Measurements from ENCODE around the gene TENM3. TPM values are rescaled to one million over a fixed set of nuclear protein-coding genes. Genes with fewer than 3 reads are reported as not detected.

The TENM3 gene
- total RNA-seq, 1 donor from 2014 or later, result not detected

DNA sequence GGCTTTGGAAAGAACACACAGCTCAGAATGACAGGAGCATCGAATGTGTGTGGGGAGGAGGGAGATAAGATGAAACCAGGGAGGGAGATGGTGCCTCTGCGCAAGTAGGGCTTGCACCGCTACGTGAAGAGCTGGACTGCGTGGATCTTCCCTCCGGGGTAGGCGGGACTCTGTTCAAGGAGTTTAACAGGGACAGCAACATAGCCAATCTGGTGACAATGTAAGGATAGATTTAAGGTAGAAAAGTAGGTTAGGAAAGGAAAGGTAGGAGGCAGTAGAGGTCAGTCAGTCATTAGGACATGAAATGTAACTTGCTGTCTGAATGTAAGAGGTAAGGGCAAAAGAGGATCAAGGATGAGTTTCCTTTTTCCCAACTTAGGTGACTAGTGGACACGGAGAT lies 521.4 kb downstream of the TENM3 start:
- intact Hi-C loops (cut with micrococcal nuclease), result no loop called here

DNA sequence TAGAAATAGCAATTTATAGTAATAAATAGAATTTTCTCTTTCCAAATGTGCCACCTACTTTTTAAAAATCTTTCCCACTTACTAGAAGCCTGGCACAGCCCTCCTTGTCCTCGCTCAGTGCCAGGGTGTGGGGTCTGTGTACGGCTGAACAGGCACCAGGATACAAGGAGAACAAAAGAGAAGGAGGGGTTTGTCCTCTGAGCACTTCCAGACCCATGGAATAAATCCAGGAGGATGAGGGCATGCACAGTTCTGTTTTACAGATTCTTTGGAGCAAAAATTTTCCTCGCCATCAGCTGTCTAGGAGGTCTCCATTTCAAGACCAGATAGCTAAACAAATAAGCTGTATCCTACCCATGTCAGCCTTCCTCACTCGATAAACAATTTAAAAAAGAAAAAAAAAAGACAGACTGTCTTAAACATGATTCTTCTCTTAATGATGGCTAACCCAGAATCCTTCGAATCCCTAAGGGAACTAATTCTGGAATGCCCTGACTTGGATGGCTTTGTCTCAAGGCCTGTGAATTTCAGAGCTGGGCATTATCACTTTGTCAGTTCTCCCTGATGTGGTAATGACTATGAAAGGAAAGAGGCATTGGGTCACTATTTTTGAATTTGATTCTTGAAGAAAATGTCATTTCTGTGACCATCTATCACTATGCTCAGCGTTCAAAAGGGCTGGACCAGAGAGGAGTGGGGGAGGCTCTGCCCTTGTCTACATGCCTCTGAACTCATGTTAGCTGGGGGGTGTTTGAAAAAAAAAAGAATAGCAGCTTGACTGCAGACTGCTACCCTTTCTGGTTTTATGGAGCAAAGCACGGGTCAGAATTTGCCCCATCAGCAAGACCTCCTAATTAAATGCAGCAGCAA lies 523.0 kb downstream of the TENM3 start:
- intact Hi-C loops (cut with micrococcal nuclease), result no loop called here

DNA sequence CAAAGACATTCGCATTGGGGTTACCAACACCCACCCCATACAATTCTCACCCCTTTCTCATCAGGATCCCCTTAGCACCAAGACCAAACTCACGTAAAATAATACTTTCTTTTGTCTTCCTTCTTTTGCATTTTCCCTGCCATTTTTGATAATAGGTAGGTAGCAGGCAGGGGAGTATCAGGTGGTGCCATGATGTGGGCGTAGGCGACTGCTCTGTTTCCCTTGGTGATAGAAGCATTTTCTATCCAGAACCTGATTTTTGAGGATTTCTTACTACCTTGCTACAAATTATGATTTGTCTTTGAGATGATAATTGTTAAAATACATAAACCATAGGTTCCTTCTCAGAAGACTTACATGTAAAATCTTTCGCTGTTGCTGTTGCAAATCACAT lies 523.7 kb downstream of the TENM3 start:
- intact Hi-C loops (cut with micrococcal nuclease), result no loop called here

DNA sequence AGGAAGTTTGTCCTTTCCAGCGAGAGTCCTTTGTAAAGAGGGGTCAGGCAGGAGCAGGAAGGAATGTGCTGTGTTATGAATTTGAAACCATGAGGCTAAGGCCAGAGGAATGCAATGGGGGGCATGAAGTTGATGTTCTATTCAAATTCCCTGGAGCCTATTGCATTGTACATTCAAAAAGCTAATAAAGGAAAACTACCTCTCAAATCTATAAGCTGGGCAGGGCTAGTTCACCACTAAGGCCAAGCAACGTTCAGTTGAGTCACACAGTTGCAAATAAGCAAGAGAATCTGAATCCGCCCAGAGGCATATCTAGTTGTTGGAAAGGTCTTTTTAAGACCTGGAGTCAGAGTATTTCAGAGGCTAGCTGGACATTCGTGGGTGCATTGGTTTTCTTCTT lies 525.6 kb downstream of the TENM3 start:
- intact Hi-C loops (cut with micrococcal nuclease), result no loop called here

DNA sequence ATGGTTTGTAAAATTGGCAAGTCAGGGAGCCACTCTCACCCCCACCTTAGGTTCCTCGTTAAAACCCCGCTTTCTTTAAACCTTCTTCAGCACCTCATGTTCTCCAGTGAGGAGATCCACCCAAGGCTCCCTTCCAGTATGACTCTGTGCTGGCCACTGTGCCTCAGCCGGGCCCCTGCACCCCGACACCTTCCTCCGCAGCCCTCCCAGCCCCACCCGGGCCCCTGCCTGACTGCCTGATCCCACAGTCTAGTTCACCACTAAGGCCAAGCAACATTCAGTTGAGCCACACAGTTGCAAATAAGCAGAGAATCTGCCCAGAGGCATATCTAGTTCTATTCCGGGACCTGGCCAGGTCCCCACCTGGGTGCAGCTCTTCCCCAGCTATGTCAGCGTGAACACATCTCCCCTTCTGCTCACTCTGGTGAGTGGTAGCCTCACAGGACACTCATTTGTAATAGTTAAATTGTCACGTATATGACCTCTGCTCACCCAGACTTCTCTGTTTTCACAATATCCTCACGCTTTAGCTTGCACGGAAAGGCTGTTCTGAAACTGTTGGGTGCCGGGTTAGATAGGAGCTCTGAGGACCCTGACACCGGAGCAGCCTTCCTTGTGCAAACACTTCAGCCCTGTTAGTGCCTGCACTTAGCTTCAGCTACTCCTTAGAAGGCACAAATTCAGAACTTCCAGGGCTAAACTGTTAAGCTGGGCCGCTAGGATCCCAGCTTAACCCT lies 527.2 kb downstream of the TENM3 start:
- intact Hi-C loops (cut with micrococcal nuclease), result no loop called here

DNA sequence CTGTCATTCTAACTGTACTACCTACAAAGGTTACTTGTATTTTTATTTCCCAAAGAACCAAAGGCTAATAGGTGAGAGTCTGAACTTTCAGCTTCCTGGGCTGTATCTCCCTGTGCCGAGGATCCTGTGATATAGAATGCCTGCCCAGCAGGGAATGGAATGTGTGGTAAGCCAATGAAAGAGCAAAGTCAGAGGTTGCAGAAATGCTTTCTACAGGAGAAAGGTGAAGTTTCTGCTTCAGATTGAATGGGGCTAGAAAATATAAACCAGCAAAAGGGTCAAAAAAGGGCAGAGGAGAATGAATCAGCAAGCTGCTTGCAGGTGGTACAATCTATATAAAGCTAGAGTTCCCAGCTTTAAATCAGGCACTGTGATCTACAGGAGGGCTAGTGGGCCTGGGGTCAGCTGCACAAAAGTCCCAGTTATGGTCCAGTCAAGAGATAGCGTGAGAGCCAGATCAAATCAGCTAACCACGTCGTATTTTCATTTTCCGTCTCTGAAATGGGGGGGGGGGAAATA lies 527.9 kb downstream of the TENM3 start:
- intact Hi-C loops (cut with micrococcal nuclease), result no loop called here

DNA sequence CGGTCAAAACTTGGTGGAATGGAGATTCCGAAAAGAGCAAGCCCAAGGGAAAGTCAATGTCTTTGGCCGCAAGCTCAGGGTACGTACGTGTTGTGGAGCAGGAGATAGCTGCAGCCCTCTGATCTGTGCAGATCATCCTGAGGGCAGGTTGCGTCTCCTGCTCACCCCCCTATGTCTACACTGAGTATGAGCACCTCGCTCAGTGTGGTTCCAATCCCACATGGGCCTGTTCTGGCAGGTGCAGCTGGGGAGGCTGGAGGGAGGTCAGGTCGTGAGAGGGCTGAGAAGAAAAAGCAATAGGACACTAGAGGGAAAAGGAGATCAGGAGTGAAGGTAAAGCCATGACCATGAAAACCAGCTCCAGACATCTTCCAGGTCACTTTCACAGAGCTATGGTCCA lies 531.9 kb downstream of the TENM3 start:
- intact Hi-C loops (cut with micrococcal nuclease), result no loop called here

DNA sequence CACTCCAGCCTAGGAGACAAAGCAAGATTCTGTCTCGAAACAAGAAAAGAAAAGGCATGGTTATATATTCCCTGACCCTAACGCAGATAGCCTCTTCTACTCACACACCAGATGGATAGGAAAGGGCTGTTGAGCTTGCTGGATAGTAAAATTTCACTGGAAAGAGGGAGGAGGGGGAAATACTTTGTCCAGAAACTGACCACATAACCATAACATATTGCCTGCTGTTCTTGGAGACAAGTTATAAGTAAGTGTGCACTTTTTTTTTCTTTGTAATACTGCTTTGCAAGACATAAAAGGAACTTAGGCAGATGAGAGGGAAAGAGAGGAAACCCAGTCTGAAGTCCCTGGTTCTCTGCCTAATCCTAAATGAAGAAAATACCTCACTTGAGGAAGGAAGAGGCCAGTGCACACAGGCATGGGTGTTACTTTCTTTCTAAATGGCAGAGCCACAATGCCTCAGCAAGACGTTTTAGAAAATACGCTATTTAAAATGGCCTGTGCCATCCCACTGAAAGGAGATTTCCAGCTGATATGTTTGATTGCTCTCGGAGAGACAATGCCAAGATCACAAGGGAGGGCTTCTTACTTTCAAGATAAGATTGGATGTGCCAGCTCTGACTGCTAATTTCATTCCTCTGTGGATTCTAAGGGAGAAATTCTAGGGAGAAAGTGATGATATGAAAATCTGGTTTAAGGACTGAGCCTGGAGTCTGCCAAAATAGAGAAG lies 533.3 kb downstream of the TENM3 start:
- intact Hi-C loops (cut with micrococcal nuclease), result no loop called here

DNA sequence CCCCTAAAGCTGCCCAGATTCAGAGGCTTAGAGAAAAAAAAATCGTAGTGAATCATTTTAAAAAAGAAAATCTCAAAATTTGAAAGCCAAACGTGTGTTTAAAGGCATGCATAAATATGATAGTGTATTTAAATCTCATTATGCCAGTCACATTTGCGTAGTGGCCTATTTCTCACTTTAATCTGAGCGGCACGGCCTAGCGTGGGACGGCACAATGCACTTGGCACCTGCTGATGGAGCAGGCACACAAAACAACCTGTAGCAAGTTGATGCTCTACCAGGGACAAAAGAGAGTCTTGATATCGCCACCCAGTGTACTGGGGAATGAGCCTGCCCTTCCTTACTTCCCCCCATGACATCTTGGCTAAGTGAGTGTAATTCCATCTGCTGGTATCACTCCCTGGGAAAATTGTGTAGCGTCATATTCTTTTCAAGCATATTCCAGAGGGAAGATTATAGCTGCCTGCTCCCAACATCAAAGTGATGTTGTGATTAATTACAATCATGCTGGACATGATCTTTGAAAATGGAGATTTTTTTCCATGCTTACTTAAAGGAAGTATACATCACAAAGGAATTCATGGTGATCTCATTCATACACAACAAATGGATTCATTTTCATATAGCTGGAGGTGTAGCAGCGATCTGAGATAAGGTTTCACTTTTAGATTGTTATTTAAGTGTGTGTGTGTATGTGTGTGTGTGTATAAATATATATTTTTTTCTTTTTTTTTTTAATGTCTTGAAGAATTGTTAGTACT lies 535.2 kb downstream of the TENM3 start:
- intact Hi-C loops (cut with micrococcal nuclease), result no loop called here

DNA sequence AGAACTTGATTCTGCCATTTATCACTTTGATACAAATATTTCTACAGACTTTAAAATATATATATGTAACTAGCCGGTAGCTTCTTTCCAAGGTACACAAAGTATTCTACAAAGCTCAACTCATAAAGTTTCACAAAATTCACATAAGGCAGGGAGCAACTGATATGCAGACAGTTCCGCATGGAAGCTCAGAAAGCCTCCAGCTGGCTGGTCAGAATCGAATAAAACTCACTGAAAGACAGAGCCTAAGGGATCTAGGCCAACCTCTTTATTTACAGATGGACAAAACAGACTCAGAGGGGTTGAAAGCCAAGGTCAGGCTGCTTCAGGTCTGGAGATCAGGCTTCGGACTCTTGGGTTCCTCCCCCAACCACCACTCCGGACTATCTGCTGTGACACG lies 543.8 kb downstream of the TENM3 start:
- intact Hi-C loops (cut with micrococcal nuclease), result no loop called here

DNA sequence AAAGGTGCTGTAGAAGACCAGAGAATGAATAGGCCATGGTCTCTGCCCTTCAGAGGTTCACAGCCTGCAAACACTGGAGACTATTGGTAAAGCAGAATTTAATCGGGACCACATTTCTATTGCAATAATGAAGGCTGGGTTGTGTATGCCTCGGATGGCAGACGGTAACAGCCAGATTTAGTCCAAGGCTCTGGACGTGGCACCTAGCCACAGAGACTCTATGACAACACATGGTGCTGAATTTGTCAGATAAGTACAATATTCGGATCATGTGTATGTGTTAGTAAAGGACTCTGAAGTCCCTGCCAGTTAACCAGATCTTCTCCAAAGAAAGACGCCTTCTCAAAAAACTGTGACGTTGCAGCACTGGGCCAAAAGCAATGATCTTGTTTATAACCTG lies 545.0 kb downstream of the TENM3 start:
- intact Hi-C loops (cut with micrococcal nuclease), result no loop called here

DNA sequence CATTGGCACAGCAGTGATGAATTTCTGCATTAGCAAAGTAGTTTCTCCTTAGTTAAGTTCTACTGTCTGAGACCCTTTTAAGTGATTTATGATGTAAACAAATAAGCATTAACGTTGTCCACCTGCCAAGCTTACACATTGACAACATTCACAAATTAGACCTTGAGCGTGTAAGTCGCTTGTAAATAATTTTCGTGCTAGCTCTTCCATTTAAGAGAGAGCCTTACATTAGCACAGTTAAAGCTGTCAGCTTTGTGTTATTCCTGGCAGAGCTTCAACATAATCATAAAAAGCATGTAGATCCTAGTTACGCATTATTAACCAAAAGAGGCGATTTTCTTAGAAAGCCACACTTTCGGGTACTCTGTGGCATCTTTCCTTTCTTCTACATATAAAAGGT lies 546.3 kb downstream of the TENM3 start:
- intact Hi-C loops (cut with micrococcal nuclease), result no loop called here

DNA sequence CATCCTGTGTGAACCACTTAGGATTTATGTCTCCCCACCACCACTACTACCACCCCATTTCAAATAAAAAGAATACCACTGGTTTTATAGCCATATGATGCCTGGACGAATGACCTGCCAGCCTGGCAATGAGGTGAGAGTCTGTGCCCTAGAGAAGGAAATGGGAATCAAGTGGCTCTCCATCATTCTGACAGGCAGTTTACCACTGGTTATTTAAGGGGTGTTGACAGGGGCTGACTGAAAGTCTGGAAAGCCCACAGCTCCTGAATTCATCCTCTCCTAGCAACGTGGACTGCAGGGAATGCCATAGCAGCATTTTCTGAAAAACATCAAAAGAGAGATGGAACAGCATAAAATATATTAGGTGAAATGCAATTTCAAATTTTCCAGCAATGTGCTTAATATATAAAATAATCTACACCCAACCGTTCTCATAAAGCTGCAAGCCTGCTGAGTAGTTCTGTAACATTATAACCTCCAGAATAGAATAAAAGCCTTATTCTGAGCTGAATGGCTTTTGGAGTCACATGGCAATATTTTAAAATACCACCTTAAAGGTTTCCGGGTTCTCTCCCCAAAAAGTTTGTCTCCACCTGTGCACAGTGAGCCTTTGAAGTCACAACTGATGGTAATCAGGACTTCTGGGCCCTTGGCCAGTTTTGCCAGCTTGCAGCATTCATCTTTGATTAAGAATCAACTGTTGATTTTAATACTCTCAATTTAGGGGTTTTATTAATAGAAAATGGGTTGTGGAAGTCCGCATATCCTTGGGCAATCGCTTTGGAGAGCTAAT lies 552.4 kb downstream of the TENM3 start:
- intact Hi-C loops (cut with micrococcal nuclease), result no loop called here

DNA sequence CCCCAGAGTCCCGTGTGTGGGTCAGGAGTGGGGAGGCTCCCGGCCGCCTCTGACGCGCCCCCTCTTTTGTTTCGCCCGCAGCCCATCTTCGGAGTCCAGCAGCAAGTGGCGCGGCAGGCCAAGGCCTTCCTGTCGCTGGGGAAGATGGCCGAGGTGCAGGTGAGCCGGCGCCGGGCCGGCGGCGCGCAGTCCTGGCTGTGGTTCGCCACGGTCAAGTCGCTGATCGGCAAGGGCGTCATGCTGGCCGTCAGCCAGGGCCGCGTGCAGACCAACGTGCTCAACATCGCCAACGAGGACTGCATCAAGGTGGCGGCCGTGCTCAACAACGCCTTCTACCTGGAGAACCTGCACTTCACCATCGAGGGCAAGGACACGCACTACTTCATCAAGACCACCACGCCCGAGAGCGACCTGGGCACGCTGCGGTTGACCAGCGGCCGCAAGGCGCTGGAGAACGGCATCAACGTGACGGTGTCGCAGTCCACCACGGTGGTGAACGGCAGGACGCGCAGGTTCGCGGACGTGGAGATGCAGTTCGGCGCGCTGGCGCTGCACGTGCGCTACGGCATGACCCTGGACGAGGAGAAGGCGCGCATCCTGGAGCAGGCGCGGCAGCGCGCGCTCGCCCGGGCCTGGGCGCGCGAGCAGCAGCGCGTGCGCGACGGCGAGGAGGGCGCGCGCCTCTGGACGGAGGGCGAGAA lies 556.5 kb downstream of the TENM3 start:
- intact Hi-C loops (cut with micrococcal nuclease), result no loop called here

DNA sequence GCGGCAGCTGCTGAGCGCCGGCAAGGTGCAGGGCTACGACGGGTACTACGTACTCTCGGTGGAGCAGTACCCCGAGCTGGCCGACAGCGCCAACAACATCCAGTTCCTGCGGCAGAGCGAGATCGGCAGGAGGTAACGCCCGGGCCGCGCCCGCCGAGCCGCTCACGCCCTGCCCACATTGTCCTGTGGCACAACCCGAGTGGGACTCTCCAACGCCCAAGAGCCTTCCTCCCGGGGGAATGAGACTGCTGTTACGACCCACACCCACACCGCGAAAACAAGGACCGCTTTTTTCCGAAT lies 557.0 kb downstream of the TENM3 start:
- intact Hi-C loops (cut with micrococcal nuclease), result no loop called here

DNA sequence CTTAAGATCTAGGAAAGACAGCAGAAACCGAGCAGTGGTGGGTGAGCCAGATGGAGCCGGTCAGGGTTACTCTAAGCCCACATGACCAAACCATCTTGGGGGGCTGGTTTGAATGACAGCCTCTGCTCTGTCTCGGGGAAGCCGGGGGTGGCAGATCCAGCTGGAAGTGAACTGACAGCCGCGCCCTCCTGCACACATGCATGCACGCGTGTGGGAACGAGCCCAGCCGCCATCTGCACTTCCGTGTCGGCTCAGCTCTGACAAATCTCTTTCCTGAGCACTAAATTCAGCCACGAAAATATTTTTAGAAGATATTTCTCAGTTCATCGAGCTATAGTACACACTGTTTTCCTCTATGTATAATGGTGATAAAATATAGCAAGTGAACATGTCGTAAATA lies 558.4 kb downstream of the TENM3 start:
- intact Hi-C loops (cut with micrococcal nuclease), result no loop called here

DNA sequence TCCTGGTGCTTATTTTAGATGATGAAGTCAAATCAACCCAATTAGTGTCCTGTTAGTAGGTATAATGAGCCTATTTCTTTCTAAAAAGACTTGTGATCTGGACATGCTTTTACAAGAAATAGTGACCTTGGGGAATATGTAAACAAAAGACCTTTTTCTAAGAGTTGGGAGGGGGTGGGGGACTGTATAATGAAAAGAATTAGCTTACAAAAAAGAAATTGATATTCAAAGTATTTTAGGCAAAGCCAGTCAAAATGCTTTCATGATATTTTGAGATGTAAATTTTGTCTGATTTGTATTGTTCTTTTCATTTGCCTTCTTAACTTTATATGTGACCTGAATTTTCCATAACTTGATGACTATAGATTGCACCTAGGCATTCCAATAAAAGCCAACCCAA lies 559.4 kb downstream of the TENM3 start:
- intact Hi-C loops (cut with micrococcal nuclease), result no loop called here

DNA sequence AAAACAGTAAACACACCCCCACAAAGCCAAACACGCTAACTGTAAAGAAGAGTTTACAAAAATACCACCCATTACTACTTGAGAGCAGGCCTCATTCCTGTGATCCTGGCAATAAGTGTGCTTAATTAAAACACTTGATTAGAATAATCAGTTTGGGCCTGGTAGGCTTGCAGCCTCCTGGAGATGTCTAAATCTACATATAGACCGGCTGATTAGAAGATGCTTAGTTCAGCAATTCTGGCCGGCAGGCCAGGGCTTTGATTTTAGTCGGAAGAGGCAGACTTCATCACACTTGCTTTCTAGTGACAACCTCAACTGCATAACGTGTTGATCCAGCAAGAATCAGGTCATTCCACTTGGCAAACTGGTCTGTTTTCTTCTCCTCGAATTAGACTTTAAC lies 560.0 kb downstream of the TENM3 start:
- intact Hi-C loops (cut with micrococcal nuclease), result no loop called here

DNA sequence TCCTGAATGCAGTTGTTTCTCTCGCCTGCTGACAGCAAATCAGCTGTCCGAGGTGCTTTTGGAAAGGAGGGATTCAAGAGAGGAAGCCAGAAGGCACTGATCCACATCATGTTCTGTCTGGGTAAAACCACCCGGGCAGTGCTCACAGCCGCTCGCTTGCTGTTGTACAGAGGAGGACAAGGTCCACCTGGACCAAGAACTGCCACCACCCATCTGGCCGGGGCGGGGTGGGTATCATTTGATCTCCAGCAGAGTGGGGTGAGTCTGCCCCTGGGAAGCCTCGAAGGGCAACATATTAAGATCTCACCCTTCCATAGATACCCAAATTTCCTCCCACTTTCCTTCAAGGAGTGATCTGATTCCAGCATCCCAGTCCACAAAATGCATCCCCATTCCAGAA lies 560.9 kb downstream of the TENM3 start:
- intact Hi-C loops (cut with micrococcal nuclease), result no loop called here

DNA sequence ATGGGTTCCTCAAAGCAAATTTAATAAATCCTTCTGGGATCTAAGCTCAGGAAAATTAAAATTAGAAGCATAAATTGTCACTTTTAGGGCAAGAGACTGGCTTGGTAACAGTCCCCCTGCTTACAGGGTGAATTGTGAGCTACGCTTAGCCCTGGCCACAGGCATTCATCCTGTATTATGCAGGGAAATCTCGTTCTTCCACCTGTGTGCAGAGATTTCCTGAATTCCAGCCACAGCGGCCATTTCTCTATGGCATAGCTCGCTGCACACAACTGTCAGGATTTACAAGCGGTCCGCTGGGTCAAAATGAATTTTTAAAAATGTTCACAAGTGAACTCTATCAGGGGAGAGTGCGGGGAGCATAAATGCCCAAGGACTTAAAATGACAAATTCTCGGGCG lies 562.1 kb downstream of the TENM3 start:
- intact Hi-C loops (cut with micrococcal nuclease), result loop anchor here (5.0 kb wide), 1 partner anchor 658 kb away; no protein-coding TSS in a partner anchor

Data from T-helper 1 cell treated with Interleukin-12 subunit alpha and Interleukin-12 subunit beta and Interleukin-4 antibody, amounts not matched to agents 30 ng/mL and 1 ng/mL, for 36 hours (primary cell).